ENCODE data around the gene TMEM221. TPM values are rescaled to one million over a fixed set of nuclear protein-coding genes. Genes with fewer than 3 reads are reported as not detected.
"Not testable (repeated sequence)": the region's sequence is repeated elsewhere in the genome, so short reads cannot be mapped to it uniquely, and the experiment has no call there.

TMEM221 gene
- polyA plus RNA-seq, 6 donors from 2014 or later = 0.52 TPM; not detected in 5

DNA sequence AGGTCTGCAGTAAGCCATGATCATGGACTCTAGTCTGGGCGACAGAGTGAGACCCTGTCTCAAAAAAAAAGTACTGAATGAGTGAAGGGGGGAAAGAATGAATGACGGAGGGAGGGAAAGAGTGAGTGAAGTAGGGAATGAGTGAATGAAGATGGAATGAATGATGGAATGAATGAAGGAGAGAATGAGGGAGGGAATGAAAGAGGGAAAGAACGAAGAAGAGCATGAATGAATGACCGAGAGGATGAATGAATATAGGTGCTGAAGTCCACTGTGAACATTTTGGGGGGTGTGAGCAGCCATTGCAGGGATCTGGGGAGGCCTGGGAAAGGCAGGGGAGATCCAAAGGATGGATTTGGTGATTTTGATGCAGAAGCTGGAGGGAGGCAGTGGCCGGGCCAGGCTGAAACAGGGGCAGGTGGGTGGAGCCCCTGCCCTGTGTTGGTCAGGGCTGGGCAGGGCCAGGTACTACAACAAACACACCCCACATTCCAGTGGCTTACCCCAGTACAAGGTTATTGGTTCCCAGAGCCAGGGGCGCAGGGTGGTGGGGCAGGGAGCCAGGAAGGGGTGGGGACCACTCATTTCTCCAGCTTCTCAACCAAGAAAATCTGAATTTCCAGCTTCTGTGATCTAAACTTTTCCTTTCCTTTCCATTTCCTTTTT lies 36.2 kb upstream of the TMEM221 start:
- peak overlapping the region in 1 of 8 donors; percentile 69 for H3K4me3 Mint-ChIP-seq

DNA sequence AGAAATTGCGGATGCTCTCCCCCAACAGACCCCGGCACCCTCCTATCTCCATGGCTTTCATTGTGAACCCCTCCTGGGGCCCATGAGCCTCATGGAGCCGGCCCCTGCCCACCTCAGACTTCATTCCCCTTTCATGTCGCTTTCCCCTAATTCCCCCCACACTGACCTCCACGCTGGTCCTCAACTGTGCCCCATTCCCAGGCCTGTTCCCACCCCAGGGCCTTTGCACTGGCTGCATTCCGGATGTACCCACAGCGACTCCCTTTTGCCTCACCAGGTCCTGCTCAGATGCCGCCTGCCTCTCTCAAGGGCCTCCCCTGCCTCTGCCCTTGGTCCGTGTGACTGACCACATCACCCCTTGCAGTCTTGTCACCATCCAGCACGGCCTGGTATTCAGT lies 35.1 kb upstream of the TMEM221 start:
- Mint-ChIP-seq H3K36me3 (no peaks in the 10 kb centered on the region), H3K27me3 (peaks cover 0 to 11% (median 0%) of the 10 kb centered on the region in 3 donors), H3K4me1 (peaks cover 7 to 23% (median 18%) of the 10 kb centered on the region in 3 donors), H3K9me3 (no peaks in the 10 kb centered on the region), H3K27ac (no peak overlapping the region), H3K4me3 (no peak overlapping the region)
- ATAC-seq (ENCODE audit: low read depth in 2 of 2) = no peak
- no peak for DNase-seq

More for the DNA sequence above, 36.2 kb upstream of the TMEM221 start:
- H3K36me3 Mint-ChIP-seq = no peaks in the 10 kb centered on the region
- H3K27ac Mint-ChIP-seq = no peak overlapping the region
- peaks cover 0 to 11% (median 0%) of the 10 kb centered on the region in 3 donors for H3K27me3 Mint-ChIP-seq
- no peaks in the 10 kb centered on the region for H3K9me3 Mint-ChIP-seq
- peaks cover 14 to 32% (median 28%) of the 10 kb centered on the region in 3 donors for H3K4me1 Mint-ChIP-seq
- no peak for ATAC-seq (ENCODE audit: low read depth in 2 of 2)
- no peak for DNase-seq

DNA sequence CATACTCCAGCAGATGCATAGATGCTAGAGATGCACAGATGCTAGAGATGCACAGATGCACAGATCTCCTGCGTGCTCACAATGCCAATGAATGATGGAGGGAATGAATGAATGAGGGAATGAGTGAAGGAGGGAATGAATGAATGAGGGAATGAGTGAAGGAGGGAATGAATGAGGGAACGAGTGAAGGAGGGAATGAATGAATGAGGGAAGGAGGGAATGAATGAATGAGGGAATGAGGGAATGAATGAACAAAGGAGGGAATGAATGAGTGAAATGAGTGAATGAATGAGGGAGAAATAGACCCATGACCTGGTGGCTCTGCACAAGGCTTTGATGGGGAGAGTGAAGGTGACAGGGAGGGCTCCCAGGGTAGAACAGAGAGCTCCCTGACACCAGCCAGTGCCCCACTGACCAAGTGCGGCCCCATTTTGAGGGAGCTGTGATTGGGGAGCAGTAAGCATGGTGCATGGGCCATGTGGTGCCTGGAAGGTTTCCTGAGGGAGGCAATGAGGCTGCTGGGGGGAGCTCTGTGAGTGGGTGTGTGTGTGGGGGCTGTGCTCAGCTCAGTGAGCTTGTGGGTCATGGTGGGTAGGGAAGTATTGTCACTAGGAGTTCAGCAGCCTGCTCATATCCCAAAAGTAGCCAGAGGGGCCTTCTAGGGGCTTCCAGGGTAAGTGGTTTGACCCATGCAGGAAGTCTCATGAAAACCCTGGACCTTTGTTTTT lies 34.6 kb upstream of the TMEM221 start:
- Mint-ChIP-seq H3K27me3 (peaks cover 0 to 11% (median 0%) of the 10 kb centered on the region in 3 donors), H3K9me3 (no peaks in the 10 kb centered on the region), H3K36me3 (no peaks in the 10 kb centered on the region), H3K4me3 (no peak overlapping the region), H3K4me1 (peaks cover under 1 to 17% (median 12%) of the 10 kb centered on the region in 3 donors), H3K27ac (peak overlapping the region in 1 of 6 donors; percentile 79)
- DNase-seq (no peak), ATAC-seq (ENCODE audit: low read depth in 2 of 2) (no peak)

DNA sequence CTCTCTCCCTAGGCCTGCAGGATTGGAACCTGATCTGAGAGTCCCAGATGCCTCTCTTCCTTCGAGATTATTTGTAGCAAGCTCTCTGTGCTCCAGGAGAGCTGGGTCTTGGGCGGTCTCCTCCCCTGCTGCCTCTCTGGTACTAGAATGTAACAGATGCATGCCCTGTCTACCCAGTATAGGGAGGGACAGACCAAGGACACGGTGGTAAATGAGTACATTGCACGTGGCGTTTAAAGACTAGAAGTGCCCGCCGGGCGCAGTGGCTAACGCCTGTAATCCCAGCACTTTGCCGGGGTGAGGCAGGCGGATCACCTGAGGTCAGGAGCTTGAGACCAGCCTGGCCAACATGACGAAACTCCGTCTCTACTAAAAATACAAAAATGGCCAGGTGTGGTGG lies 33.5 kb upstream of the TMEM221 start:
- Mint-ChIP-seq H3K4me3 (no peak overlapping the region), H3K36me3 (no peaks in the 10 kb centered on the region), H3K9me3 (no peaks in the 10 kb centered on the region), H3K27me3 (peaks cover 0 to 11% (median 0%) of the 10 kb centered on the region in 3 donors), H3K27ac (no peak overlapping the region), H3K4me1 (peaks cover 0 to 13% (median 6%) of the 10 kb centered on the region in 3 donors)
- no peak for DNase-seq
- ATAC-seq (ENCODE audit: low read depth in 2 of 2) = no peak

DNA sequence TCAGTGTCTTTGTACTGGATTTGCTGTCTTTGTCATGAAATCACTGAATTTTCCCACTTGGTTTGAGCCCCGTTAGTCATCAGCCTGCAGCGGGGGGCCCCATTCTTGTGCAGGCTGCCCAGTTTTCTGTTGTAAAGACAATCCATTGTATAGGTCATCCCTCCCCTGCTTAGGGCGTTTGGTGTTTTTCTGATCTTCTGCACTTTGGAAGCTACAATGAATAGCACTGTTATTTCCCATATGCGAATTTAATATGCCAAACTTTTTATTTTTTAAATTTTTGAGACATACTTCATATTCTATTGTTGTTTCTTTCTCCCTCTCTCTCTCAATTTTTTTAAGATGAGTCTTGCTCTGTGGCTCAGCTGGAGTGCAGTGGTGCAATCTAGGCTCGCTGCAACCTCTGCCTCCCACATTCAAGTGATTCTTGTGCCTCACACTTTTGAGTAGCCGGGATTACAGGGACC lies 30.9 kb upstream of the TMEM221 start:
- Mint-ChIP-seq H3K4me1 (peaks cover 0 to 9% (median 4%) of the 10 kb centered on the region in 3 donors), H3K27ac (no peak overlapping the region), H3K9me3 (no peaks in the 10 kb centered on the region), H3K27me3 (peaks cover 0 to 11% (median 0%) of the 10 kb centered on the region in 3 donors), H3K4me3 (no peak overlapping the region), H3K36me3 (no peaks in the 10 kb centered on the region)
- no peak for DNase-seq
- no peak for ATAC-seq (ENCODE audit: low read depth in 2 of 2)

DNA sequence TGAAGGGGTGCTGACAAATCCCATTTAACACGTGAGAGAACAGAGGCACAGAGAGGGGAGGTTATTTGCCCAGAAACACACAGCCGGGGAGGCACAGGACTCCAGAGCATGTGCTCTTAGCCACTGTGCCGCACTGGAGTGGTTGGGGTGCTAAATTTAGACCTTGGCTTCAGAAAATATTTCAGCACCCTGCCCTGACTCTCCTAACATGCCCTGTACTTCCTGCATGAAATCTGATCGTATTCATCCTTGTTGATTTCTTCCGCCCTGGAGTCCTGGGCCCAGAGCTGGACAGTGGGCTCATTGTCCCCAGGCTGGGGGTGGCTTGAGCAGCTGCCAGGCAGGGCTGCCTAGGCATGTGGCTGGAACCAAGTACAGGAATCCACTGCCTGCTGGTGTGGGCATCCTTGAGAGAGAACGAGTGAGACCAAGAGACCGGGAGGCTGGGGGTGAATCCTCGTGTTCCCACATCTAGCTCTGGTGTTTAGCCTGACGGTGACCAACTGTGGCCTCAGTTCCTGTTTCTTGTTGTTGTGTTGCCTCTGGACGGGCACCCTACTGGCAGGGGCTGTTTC lies 27.2 kb upstream of the TMEM221 start:
- H3K4me1 Mint-ChIP-seq = peaks cover 0 to 8% (median 7%) of the 10 kb centered on the region in 3 donors

DNA sequence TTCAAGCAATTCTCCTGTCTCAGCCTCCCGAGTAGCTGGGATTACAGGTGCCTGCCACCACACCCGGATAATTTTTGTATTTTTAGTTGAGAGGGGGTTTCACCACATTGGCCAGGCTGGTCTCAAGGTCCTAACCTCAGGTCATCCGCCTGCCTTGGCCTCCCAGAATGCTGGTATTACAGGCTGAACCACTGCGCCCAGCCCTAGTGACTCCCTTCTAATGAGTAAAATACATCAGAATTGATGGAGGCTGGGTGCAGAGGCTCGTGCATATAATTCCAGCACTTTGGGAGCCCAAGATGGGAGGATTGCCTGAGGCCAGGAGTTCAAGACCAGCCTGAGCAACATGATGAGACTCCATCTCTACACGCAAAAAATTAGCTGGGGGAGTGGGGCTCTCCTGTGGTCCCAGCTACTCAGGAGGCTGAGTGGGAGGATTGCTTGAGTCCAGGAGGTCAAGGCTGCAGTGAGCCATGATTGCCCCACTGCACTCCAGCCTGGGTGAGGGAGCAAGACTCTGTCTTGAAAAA lies 26.6 kb upstream of the TMEM221 start:
- not testable (repeated sequence) for DNase-seq; H3K27me3 Mint-ChIP-seq; ATAC-seq (ENCODE audit: low read depth in 2 of 2); H3K4me1 Mint-ChIP-seq; H3K9me3 Mint-ChIP-seq; H3K36me3 Mint-ChIP-seq
- peak overlapping the region in 1 of 8 donors; percentile 28 for H3K4me3 Mint-ChIP-seq
- peak overlapping the region in 1 of 6 donors; percentile 22 for H3K27ac Mint-ChIP-seq

More for the DNA sequence above, 27.2 kb upstream of the TMEM221 start:
- ATAC-seq (ENCODE audit: low read depth in 2 of 2) = no peak
- H3K9me3 Mint-ChIP-seq = no peaks in the 10 kb centered on the region
- no peaks in the 10 kb centered on the region for H3K36me3 Mint-ChIP-seq
- peak overlapping the region in 1 of 6 donors; percentile 22 for H3K27ac Mint-ChIP-seq
- no peak overlapping the region for H3K4me3 Mint-ChIP-seq
- H3K27me3 Mint-ChIP-seq = no peaks in the 10 kb centered on the region
- DNase-seq = no peak

DNA sequence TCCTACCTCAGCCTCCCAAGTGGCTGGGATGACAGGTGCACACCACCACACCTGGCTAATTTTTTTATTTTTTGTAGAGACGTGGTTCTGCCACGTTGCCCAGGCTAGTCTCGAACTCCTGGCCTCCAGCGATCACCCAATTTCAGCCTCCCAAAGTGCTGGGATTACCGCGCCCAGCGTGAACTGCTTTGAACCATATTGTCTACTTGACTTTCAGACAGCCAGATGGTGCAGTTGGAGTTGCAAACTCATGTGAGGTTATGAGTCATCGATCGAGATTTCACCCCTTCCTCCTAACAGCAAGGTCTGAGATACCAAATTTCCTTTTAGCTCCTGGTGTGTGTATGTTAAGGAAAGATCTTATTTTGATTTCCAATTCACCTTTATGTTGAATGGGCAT lies 24.6 kb upstream of the TMEM221 start:
- H3K4me1 Mint-ChIP-seq = peaks cover 20 to 26% (median 23%) of the 10 kb centered on the region in 3 donors
- H3K36me3 Mint-ChIP-seq = no peaks in the 10 kb centered on the region
- H3K27me3 Mint-ChIP-seq = no peaks in the 10 kb centered on the region
- no peak overlapping the region for H3K27ac Mint-ChIP-seq
- no peaks in the 10 kb centered on the region for H3K9me3 Mint-ChIP-seq
- DNase-seq = no peak
- ATAC-seq (ENCODE audit: low read depth in 2 of 2) = no peak
- H3K4me3 Mint-ChIP-seq = peak overlapping the region in 2 of 8 donors; percentile 8 to 59

DNA sequence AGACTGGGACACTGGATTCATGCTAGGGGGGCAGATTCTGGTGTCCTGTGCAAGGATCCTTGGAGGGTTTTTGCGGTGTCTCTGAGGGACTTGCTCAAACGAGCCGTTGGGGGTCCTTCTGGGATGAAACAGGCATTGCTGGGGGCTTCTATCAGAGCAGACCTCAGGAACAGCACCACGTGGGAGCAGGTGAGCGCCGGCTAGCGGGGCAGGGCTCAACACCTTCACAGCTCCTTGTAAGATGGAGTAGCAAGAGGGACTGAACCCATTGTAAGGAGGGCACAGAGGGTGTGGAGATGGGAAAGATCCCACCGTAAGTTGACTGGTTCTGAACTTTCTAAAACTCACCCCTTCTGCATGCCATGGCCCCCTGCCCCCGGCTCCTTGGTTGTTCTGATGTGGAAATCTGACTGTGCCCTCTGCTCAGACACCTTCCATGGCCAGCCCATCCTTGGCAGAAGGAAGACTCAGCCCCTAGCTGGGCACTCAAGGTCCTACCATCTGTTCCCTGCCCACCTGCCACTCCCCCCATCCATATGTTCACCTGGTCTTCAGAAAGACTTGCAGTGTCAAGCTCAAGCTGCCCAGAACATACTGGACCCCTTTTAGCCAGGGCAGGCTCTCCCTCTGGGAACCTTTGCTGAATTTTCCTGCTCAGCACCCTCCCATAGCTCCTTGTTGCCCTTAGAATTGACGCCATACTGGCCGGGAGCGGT lies 23.1 kb upstream of the TMEM221 start:
- DNase-seq (no peak), ATAC-seq (ENCODE audit: low read depth in 2 of 2) (no peak)
- Mint-ChIP-seq H3K36me3 (no peaks in the 10 kb centered on the region), H3K9me3 (no peaks in the 10 kb centered on the region), H3K27me3 (no peaks in the 10 kb centered on the region), H3K4me3 (peak overlapping the region; percentile 89 to 100 (median 95)), H3K27ac (no peak overlapping the region), H3K4me1 (peaks cover 20 to 31% (median 25%) of the 10 kb centered on the region in 3 donors)

DNA sequence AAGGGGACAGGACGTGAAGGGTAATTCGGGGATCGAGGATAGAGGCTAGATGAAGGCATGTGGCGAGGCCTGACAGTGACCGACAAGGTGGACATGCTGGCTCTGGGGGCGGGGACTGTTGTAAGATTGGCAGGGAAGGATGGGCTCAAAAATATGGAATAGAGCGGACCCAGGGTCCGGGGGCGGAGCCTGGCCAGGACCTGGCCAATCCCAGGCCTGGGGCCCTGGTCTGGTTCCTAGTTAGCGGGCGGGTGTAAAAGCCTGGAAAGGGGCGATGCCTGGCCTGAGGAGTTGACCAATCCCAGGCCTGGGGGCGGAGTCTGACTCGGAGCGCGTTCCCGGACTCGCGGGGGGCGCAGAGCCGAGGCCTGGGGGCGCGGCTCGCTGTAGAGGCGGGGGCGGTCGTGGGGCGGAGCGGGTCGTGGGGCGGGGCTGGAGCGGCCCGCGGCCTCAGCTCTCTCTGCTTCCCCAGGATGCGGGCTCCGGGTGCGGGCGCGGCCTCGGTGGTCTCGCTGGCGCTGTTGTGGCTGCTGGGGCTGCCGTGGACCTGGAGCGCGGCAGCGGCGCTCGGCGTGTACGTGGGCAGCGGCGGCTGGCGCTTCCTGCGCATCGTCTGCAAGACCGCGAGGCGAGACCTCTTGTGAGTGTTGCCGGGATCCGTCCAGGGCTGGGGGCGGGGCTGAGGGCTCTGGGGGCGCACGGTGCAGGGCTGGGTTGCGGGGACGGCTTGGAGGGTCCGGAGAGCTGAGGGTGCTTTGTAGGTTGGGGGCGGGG lies 21.8 kb upstream of the TMEM221 start, which contains the start of gene SLC27A1:
Gene SLC27A1 (plus strand): TSS at position 457 of the 774 bp plus-strand sequence. CDS start 17 bp downstream, at position 474.
- peak; percentile 68 to 72 for ATAC-seq (ENCODE audit: low read depth in 2 of 2)
- Mint-ChIP-seq H3K36me3 (no peaks in the 10 kb centered on the region), H3K9me3 (no peaks in the 10 kb centered on the region), H3K27me3 (no peaks in the 10 kb centered on the region), H3K27ac (peak within 1 kb of the TSS; percentile 67 to 95 (median 93)), H3K4me1 (peaks cover 25 to 35% (median 26%) of the 10 kb centered on the region in 3 donors), H3K4me3 (peak within 1 kb of the TSS; percentile 89 to 100 (median 95))
- DNase-seq = peak; percentile 88

DNA sequence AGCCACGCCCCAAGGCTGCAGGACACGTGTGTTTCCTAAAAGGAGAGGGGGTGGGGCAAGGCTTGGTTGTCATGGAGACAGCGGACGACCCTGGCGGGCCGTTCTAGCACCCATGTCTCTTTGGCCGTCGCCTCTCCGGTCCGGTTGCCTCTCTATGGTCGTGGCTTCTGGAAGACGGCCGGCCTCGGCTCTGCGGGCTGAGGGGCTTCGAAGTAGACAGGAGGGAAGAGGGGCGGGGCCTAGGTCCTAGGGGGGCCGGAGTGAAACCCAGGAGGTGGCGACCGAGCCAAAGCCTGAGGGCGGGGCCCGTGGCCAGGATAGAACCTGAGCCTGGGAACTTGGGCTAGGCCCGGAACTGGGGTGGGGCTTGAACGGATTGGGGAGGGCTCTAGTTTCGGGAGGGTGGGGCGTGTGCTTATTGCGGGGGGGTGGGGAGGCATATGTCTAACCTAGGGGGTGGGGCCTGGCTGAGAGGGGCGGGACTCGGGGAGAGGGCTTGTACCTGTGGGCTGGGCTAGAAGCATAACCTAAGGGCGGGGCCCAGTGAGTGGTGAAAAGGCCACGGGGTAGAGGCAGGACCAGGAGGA lies 21.1 kb upstream of the TMEM221 start:
- peak; percentile 78 to 80 for ATAC-seq (ENCODE audit: low read depth in 2 of 2)
- Mint-ChIP-seq H3K27ac (peak overlapping the region; percentile 67 to 95 (median 93)), H3K36me3 (no peaks in the 10 kb centered on the region), H3K4me3 (peak overlapping the region; percentile 89 to 100 (median 95)), H3K27me3 (no peaks in the 10 kb centered on the region), H3K4me1 (peaks cover 25 to 35% (median 26%) of the 10 kb centered on the region in 3 donors), H3K9me3 (no peaks in the 10 kb centered on the region)
- DNase-seq = peak; percentile 81

DNA sequence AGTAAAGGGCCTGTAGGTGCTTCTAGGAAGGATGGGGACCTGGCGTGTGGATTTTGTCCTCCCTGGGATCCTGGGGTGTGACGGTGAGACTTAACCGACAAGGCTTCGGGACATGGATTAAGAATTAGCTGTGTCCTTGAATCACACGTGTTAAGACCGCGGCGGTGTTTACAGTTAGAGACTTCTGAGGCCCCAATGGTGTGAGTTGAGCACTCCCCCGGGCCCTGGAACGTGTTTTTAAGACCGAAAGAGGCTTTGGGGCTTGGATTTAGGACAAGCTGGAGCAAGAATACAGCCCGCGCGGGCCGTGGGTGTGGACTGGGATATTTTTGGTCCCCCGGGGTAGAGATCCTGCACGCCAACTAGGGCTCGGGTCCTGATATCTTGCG lies 20.6 kb upstream of the TMEM221 start:
- Mint-ChIP-seq H3K4me3 (peak overlapping the region; percentile 89 to 100 (median 95)), H3K4me1 (peaks cover 25 to 35% (median 26%) of the 10 kb centered on the region in 3 donors), H3K36me3 (no peaks in the 10 kb centered on the region), H3K27ac (peak overlapping the region; percentile 67 to 95 (median 87)), H3K9me3 (no peaks in the 10 kb centered on the region), H3K27me3 (no peaks in the 10 kb centered on the region)
- ATAC-seq (ENCODE audit: low read depth in 2 of 2) (peak in 1 of 2 donors; percentile 0), DNase-seq (no peak)
